22Rv1 (cell line): ENCODE data around the gene MTFR1L.

Experiments used
- H3K27ac ChIP-seq: fragments of 450-650 bp; 2 replicates; pipeline ENCODE4 v1.5.1; 2017
- ZFX ChIP-seq: fragments of 450-650 bp; IDR thresholded peaks from 2 replicates; pipeline ENCODE4 v1.6.1; 2017; ENCODE audit warnings: antibody characterized with exemption, borderline replicate concordance
- TF ChIP-seq, protein P1 (sequence below): fragments of 450-650 bp; IDR thresholded peaks from 2 replicates; pipeline ENCODE4 v1.5.1; 2017; ENCODE audit warnings: mild to moderate bottlenecking

The MTFR1L gene

DNA sequence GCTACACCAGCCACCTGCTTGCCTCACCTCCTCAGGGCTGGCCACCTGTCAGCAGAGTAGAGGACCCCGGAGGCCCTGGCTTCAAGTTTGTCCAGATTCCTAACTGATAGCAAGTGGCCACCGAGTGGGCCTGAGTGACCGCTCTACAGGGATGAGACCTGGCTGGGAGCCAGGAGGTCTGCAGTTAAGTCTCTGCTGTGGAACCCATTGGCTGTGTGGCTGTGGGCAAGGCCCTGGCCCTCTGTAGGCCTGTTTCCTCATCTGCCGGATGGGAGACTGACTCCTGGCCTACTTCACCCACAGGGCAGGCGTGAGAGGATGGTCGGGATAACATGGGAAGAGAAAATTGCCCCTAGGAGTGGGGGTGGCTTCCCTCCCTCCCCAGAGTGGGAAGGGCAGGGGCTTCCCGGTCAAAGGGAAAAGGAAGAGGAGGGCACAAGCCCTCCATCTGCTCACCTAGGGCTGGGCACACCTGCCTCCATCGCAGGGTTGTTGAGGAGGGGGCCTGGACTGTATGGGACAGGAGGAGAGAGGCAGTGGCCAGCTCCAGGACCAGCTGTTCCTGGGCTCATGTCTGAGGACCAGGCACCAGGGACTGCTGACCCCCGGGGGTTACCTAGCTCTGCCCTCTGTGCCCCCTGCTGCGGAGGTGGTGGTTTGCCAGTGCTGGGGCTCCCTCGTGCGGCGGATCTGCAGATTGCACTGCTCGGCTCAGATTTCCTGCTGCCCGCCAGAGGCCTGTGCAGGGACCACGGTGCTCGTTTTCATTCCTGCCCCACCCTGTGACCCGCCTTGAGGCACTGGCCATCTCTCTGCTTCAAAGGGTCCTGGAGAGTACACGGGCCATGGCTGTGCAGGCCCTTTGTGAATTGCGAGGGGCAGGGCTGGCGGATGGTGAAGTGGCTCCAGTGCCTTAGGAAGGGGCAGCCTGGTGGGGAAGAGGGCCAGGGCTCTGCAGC, 9.1 kb upstream of the MTFR1L start:
- TF ChIP-seq, protein P1, sequence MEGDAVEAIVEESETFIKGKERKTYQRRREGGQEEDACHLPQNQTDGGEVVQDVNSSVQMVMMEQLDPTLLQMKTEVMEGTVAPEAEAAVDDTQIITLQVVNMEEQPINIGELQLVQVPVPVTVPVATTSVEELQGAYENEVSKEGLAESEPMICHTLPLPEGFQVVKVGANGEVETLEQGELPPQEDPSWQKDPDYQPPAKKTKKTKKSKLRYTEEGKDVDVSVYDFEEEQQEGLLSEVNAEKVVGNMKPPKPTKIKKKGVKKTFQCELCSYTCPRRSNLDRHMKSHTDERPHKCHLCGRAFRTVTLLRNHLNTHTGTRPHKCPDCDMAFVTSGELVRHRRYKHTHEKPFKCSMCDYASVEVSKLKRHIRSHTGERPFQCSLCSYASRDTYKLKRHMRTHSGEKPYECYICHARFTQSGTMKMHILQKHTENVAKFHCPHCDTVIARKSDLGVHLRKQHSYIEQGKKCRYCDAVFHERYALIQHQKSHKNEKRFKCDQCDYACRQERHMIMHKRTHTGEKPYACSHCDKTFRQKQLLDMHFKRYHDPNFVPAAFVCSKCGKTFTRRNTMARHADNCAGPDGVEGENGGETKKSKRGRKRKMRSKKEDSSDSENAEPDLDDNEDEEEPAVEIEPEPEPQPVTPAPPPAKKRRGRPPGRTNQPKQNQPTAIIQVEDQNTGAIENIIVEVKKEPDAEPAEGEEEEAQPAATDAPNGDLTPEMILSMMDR: peak; percentile 91
- TF ChIP-seq ZFX: no peak
- H3K27ac ChIP-seq: no peak overlapping the region

DNA sequence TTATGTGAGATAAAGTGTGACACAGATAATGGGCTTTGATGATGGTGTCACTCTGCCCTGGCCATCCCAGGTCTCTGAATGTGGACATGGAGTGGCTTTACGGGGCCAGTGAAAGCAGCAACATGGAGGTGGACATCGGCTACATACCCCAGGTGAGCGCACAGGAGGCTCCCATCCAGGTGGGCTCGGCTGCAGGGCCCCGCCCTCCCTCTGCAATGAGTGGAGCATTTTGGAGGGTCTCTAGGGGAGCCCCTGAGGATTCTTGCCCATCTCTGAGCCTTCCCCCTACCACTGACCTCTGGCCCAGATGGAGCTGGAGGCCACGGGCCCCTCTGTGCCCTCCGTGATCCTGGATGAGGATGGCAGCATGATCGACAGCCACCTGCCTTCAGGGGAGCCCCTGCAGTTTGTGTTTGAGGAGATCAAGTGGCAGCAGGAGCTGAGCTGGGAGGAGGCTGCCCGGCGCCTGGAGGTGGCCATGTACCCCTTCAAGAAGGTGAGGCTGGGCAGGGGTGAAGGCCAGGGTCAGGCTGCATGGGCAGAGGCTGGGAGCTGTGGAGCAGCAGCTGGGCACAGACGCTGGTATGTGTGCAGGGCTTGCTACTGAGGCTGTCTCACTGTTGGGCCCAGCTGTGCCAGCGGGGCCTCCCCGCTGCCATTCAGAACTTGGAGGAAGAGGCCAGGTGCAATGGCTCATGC, 8.2 kb upstream of the MTFR1L start:
- no peak overlapping the region for H3K27ac ChIP-seq

GRCh38 chr1:25813071-25813733, 6.6 kb upstream of the MTFR1L start:
- no peak for TF ChIP-seq ZFX
- no peak overlapping the region for H3K27ac ChIP-seq

More for the DNA sequence above, 8.2 kb upstream of the MTFR1L start:
- TF ChIP-seq, protein P1: no peak
- no peak for TF ChIP-seq ZFX

DNA sequence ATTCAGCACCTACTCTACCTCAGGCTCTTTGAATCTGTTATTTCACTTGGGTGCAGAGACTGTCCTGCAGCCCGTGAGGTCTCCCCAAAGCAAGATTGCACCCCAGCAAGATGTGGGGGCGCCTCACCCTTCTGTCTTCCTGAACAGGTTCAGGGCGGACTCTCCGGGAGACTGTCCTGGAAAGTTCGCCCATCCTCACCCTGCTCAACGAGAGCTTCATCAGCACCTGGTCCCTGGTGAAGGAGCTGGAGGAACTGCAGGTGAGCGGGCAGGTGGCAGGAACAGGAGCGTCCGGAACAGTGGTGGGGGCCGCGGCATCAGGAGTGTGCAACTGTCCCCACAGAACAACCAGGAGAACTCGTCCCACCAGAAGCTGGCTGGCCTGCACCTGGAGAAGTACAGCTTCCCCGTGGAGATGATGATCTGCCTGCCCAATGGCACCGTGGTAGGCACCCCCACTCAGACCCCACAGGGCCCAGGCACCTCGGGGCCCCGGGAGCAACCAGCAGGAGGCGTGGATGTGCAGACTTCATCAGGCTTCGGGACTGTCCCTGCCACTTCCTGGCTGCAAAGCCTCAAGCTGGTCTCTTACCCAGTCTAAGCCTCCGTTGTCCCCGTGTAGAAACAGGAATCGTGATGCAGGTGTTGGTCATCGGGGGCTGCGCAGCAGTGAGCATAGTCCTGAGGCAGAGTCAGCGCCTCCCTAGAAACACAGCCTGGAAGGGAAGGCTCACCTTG, 5.9 kb upstream of the MTFR1L start:
- TF ChIP-seq, protein P1: 0 out of 2 replicates have a peak, but pooled peaks have one; percentile 8
- TF ChIP-seq ZFX: no peak
- H3K27ac ChIP-seq: no peak overlapping the region

DNA sequence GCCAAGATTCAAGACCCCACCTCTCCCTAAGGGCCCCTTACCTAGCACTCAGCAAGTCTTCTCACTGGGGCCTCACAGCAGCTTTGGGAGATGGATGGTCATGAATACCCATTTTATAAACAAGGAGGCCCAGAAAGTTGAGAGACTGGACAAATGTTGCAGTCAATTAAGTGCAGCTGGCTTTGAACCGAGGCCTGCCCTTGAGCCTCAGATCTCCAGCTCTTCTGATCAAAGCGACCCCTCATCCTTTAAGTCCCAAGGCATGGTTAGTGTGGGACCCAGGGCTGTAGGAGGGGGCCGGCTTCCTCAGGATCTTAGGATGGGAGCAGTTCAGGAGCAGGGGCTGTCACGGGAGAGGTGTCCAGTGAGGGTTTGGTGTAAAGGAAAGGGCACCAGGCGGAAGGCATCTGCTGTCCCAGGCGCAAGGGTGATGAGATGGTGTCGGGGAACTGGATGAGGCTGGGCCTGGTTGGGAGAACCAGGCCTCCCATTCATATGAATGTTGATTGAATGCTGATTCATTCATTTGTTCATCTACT, 5.1 kb upstream of the MTFR1L start:
- TF ChIP-seq ZFX: no peak
- TF ChIP-seq, protein P1: no peak

GRCh38 chr1:25815208-25816111, 4.3 kb upstream of the MTFR1L start:
- TF ChIP-seq ZFX: no peak
- TF ChIP-seq, protein P1: no peak
- H3K27ac ChIP-seq: no peak overlapping the region

More for the DNA sequence above, 5.1 kb upstream of the MTFR1L start:
- no peak overlapping the region for H3K27ac ChIP-seq
